ENCODE data around the gene AMH. TPM values are rescaled to one million over a fixed set of nuclear protein-coding genes. Genes with fewer than 3 reads are reported as not detected.

AMH gene
- total and polyA plus RNA-seq, 5 donors from 2014 or later: 3.5 TPM; not detected in 4

DNA sequence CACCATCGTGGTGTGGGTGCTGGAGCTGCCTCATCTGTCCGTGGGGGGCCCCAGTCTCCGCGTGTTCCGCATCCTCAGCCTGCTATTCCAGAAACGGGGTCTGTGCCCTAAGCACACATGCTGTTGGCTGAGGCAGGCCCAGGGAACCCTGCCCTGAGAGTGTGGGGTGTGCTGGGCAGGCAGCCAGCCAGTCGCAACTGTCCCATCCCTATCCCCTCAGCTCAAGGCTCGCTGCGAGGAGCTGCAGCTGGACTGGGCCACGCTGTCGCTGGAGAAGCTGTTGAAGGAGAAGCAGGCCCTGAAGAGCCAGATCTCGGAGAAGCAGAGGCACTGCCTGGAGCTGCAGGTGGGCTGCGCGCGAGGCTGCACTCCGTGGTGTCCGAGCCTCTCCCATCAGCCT lies 34.9 kb upstream of the AMH start:
- no peaks in the 10 kb centered on the region for H3K27me3 ChIP-seq (ENCODE audit: control insufficient read depth, insufficient read depth, low read length)
- H3K36me3 ChIP-seq (ENCODE audit: control insufficient read depth, insufficient read depth, low read length): peaks cover 26% of the 10 kb centered on the region
- ATAC-seq (ENCODE audit: low read depth in 2 of 2) (no peak), DNase-seq (no peak)
- no peak overlapping the region for H3K4me3 ChIP-seq (ENCODE audit: low read depth, low read length)
- no peak overlapping the region for H3K4me3 Mint-ChIP-seq
- H3K27ac Mint-ChIP-seq: no peak overlapping the region
- H3K9me3 Mint-ChIP-seq: no peaks in the 10 kb centered on the region
- no peak overlapping the region for H3K27ac ChIP-seq (ENCODE audit: insufficient read depth, low read length, poor library complexity, severe bottlenecking)
- peaks cover 10% of the 10 kb centered on the region for H3K36me3 Mint-ChIP-seq
- H3K4me1 ChIP-seq (ENCODE audit: control insufficient read depth, insufficient read depth, low read length, poor library complexity, severe bottlenecking): no peaks in the 10 kb centered on the region
- no peaks in the 10 kb centered on the region for H3K27me3 Mint-ChIP-seq
- H3K4me1 Mint-ChIP-seq: peaks cover 0 to 11% (median 2%) of the 10 kb centered on the region in 4 donors
- H3K9me3 ChIP-seq (ENCODE audit: control insufficient read depth in 2 of 2, low read length in 2 of 2): no peaks in the 10 kb centered on the region

DNA sequence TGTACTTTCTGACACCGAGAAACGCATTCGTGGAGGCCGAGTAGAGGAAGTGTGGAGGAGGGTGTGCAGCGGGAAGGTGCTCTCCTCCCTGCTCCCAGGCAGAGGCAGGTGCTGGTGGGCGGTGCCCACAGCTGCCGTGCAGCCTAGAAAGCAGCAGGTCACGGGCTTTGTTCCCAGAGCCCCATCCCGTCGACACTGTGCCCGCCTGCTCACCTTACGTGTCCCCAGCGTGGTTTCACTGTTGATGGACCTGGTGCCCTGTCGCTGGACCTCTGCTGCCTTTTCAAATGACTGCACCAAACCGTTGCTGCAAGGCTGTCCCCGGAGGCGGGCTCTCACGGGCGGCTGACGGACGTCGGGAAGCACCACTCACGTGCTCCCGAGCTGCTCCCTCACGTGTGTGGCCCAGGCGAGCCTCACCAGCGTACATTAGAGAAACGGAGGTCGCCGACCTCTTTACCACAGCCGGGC lies 33.8 kb upstream of the AMH start:
- Histone ChIP-seq H3K27me3 (ENCODE audit: control insufficient read depth, insufficient read depth, low read length) (no peaks in the 10 kb centered on the region), H3K27ac (ENCODE audit: insufficient read depth, low read length, poor library complexity, severe bottlenecking) (no peak overlapping the region), H3K36me3 (ENCODE audit: control insufficient read depth, insufficient read depth, low read length) (peaks cover 23% of the 10 kb centered on the region), H3K4me1 (ENCODE audit: control insufficient read depth, insufficient read depth, low read length, poor library complexity, severe bottlenecking) (no peaks in the 10 kb centered on the region), H3K9me3 (ENCODE audit: control insufficient read depth in 2 of 2, low read length in 2 of 2) (no peaks in the 10 kb centered on the region), H3K4me3 (ENCODE audit: low read depth, low read length) (no peak overlapping the region)
- Mint-ChIP-seq H3K27me3 (no peaks in the 10 kb centered on the region), H3K4me1 (peaks cover 0 to 11% (median 2%) of the 10 kb centered on the region in 4 donors), H3K4me3 (peak overlapping the region in 2 of 4 donors; percentile 25 to 60), H3K9me3 (no peaks in the 10 kb centered on the region), H3K36me3 (peaks cover 10% of the 10 kb centered on the region), H3K27ac (peak overlapping the region in 1 of 3 donors; percentile 31)
- peak in 2 of 3 donors; percentile 25 to 27 for DNase-seq
- peak in 1 of 2 donors; percentile 16 for ATAC-seq (ENCODE audit: low read depth in 2 of 2)

DNA sequence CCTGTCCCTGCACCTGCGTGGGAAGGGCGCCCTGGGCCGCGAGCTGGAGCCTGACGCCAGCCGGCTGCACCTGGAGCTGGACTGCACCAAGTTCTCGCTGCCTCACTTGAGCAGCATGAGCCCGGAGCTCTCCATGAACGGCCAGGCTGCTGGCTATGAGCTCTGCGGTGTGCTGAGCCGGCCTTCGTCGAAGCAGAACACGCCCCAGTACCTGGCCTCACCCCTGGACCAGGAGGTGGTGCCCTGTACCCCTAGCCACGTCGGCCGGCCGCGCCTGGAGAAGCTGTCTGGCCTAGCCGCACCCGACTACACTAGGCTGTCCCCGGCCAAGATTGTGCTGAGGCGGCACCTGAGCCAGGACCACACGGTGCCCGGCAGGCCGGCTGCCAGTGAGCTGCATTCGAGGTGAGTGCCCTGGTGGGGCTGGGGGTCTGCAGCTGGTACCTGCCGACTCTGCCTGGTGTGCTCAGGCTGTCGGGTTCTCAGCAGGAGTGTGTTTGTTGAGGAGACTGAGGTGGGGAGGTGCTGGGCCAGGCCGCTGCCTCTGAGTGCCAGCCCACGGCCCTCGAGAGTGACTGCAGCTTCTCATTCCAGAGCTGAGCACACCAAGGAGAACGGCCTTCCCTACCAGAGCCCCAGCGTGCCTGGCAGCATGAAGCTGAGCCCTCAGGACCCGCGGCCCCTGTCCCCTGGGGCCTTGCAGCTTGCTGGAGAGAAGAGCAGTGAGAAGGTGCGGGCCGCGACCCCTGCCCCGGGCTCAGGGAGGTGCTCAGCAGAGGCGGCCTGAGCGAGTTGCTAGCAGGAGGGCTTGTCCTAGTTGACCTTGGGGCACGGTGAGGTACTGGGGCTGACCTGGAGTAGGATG lies 32.5 kb upstream of the AMH start:
- Mint-ChIP-seq H3K27ac (no peak overlapping the region), H3K27me3 (no peaks in the 10 kb centered on the region), H3K4me3 (no peak overlapping the region), H3K36me3 (peaks cover 9% of the 10 kb centered on the region), H3K9me3 (no peaks in the 10 kb centered on the region), H3K4me1 (peaks cover 0 to 11% (median 2%) of the 10 kb centered on the region in 4 donors)
- ATAC-seq (ENCODE audit: low read depth in 2 of 2): no peak
- Histone ChIP-seq H3K36me3 (ENCODE audit: control insufficient read depth, insufficient read depth, low read length) (peaks cover 20% of the 10 kb centered on the region), H3K9me3 (ENCODE audit: control insufficient read depth in 2 of 2, low read length in 2 of 2) (no peaks in the 10 kb centered on the region), H3K27me3 (ENCODE audit: control insufficient read depth, insufficient read depth, low read length) (no peaks in the 10 kb centered on the region), H3K4me3 (ENCODE audit: low read depth, low read length) (no peak overlapping the region), H3K27ac (ENCODE audit: insufficient read depth, low read length, poor library complexity, severe bottlenecking) (no peak overlapping the region), H3K4me1 (ENCODE audit: control insufficient read depth, insufficient read depth, low read length, poor library complexity, severe bottlenecking) (no peaks in the 10 kb centered on the region)
- no peak for DNase-seq

DNA sequence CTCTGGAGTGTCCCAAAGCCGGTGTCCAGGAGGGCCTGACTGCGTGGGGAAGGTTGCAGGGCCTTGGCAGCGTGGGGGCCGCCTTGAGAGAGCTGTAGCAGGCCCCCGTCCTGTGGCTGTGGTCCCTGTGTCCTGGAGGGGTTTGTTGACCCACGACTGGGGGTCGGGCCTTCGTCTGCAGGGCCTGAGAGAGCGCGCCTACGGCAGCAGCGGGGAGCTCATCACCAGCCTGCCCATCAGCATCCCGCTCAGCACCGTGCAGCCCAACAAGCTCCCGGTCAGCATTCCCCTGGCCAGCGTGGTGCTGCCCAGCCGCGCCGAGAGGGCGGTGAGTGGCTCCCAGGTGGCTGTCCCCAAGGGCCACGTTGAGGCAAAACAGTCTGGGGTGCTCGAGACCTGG lies 31.5 kb upstream of the AMH start:
- Histone ChIP-seq H3K4me3 (ENCODE audit: low read depth, low read length) (no peak overlapping the region), H3K36me3 (ENCODE audit: control insufficient read depth, insufficient read depth, low read length) (peaks cover 16% of the 10 kb centered on the region), H3K9me3 (ENCODE audit: control insufficient read depth in 2 of 2, low read length in 2 of 2) (no peaks in the 10 kb centered on the region), H3K27ac (ENCODE audit: insufficient read depth, low read length, poor library complexity, severe bottlenecking) (no peak overlapping the region), H3K4me1 (ENCODE audit: control insufficient read depth, insufficient read depth, low read length, poor library complexity, severe bottlenecking) (no peaks in the 10 kb centered on the region), H3K27me3 (ENCODE audit: control insufficient read depth, insufficient read depth, low read length) (no peaks in the 10 kb centered on the region)
- DNase-seq (no peak), ATAC-seq (ENCODE audit: low read depth in 2 of 2) (no peak)
- no peaks in the 10 kb centered on the region for H3K9me3 Mint-ChIP-seq
- H3K4me3 Mint-ChIP-seq: no peak overlapping the region
- peaks cover 0 to 11% (median under 1%) of the 10 kb centered on the region in 4 donors for H3K4me1 Mint-ChIP-seq
- H3K27me3 Mint-ChIP-seq: no peaks in the 10 kb centered on the region
- no peak overlapping the region for H3K27ac Mint-ChIP-seq
- peaks cover 6% of the 10 kb centered on the region for H3K36me3 Mint-ChIP-seq

DNA sequence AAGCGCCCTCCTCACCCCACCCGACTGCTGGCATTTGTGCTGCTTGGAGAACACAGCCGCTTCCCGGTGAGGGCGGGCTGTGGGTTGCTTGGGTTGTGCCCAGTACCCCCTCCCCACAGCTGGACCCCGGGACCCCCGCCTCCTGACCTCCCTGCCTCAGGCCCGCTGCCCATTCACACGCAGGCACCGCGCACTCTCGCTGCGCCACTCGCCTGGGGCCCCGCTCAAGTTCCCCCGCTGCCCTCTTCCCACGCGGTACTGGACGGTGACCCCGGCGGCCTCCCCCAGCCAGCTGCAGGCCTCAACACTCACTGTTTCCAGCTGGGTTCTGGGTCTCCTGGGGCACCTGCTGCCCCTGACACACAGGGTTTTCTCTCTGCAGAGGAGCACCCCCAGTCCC lies 29.4 kb upstream of the AMH start:
- Histone ChIP-seq H3K4me3 (ENCODE audit: low read depth, low read length) (no peak overlapping the region), H3K9me3 (ENCODE audit: control insufficient read depth in 2 of 2, low read length in 2 of 2) (no peaks in the 10 kb centered on the region), H3K27ac (ENCODE audit: insufficient read depth, low read length, poor library complexity, severe bottlenecking) (no peak overlapping the region), H3K27me3 (ENCODE audit: control insufficient read depth, insufficient read depth, low read length) (no peaks in the 10 kb centered on the region), H3K4me1 (ENCODE audit: control insufficient read depth, insufficient read depth, low read length, poor library complexity, severe bottlenecking) (no peaks in the 10 kb centered on the region), H3K36me3 (ENCODE audit: control insufficient read depth, insufficient read depth, low read length) (peaks cover 16% of the 10 kb centered on the region)
- Mint-ChIP-seq H3K27me3 (no peaks in the 10 kb centered on the region), H3K4me1 (peaks cover 0 to 9% (median 0%) of the 10 kb centered on the region in 4 donors), H3K36me3 (peaks cover 9% of the 10 kb centered on the region), H3K9me3 (peaks cover 0 to 2% (median 0%) of the 10 kb centered on the region in 7 donors), H3K4me3 (no peak overlapping the region), H3K27ac (no peak overlapping the region)
- DNase-seq (no peak), ATAC-seq (ENCODE audit: low read depth in 2 of 2) (no peak)

DNA sequence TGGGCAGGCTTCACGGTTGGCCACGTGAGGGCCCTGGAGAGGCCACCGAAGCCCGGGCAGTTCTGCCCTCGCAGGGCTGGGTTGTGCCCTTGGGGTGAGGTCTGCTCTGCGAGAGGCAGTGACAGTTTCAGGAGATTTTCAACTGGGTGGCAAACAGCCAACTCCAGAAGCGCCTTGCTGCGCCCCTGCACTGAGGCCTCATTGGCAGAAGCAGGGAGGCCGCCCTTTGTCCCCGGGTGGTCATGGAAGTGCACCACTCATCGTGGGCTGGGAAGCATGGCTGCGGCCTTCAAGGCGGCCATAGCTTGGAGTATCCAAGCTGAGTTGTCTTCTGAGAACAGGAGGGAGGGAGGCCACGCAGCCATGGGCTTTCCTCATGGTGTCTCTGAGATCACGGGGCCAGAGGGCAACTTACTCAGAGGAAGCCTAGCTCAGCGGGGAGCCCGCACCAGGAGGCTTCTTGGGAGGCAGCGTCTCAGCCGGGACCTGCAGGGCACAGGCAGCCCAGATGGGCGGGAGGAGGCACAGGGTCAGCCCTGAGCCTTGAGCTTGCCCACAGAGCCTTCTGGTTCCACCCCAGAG lies 27.8 kb upstream of the AMH start:
- Histone ChIP-seq H3K9me3 (ENCODE audit: control insufficient read depth in 2 of 2, low read length in 2 of 2) (no peaks in the 10 kb centered on the region), H3K4me3 (ENCODE audit: low read depth, low read length) (no peak overlapping the region), H3K27ac (ENCODE audit: insufficient read depth, low read length, poor library complexity, severe bottlenecking) (no peak overlapping the region), H3K36me3 (ENCODE audit: control insufficient read depth, insufficient read depth, low read length) (peaks cover 16% of the 10 kb centered on the region), H3K27me3 (ENCODE audit: control insufficient read depth, insufficient read depth, low read length) (no peaks in the 10 kb centered on the region), H3K4me1 (ENCODE audit: control insufficient read depth, insufficient read depth, low read length, poor library complexity, severe bottlenecking) (no peaks in the 10 kb centered on the region)
- peaks cover 0 to 2% (median 0%) of the 10 kb centered on the region in 7 donors for H3K9me3 Mint-ChIP-seq
- no peak for ATAC-seq (ENCODE audit: low read depth in 2 of 2)
- H3K27me3 Mint-ChIP-seq: no peaks in the 10 kb centered on the region
- H3K4me1 Mint-ChIP-seq: no peaks in the 10 kb centered on the region
- peaks cover 10% of the 10 kb centered on the region for H3K36me3 Mint-ChIP-seq
- H3K27ac Mint-ChIP-seq: no peak overlapping the region
- DNase-seq: no peak
- no peak overlapping the region for H3K4me3 Mint-ChIP-seq

DNA sequence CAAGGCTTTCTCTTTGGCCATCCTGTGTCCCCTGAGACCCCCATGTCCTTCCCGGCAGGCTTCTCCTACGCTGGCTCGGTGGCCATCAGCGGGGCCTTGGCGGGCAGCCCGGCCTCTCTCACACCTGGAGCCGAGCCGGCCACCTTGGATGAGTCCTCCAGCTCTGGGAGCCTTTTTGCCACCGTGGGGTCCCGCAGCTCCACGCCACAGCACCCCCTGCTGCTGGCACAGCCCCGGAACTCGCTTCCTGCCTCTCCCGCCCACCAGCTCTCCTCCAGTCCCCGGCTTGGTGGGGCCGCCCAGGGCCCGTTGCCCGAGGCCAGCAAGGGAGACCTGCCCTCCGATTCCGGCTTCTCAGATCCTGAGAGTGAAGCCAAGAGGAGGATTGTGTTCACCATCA lies 27.2 kb upstream of the AMH start:
- Mint-ChIP-seq H3K4me3 (no peak overlapping the region), H3K36me3 (peaks cover 9% of the 10 kb centered on the region), H3K9me3 (peaks cover 0 to 2% (median 0%) of the 10 kb centered on the region in 7 donors), H3K4me1 (no peaks in the 10 kb centered on the region), H3K27ac (no peak overlapping the region), H3K27me3 (no peaks in the 10 kb centered on the region)
- Histone ChIP-seq H3K27me3 (ENCODE audit: control insufficient read depth, insufficient read depth, low read length) (no peaks in the 10 kb centered on the region), H3K27ac (ENCODE audit: insufficient read depth, low read length, poor library complexity, severe bottlenecking) (no peak overlapping the region), H3K9me3 (ENCODE audit: control insufficient read depth in 2 of 2, low read length in 2 of 2) (no peaks in the 10 kb centered on the region), H3K4me3 (ENCODE audit: low read depth, low read length) (no peak overlapping the region), H3K36me3 (ENCODE audit: control insufficient read depth, insufficient read depth, low read length) (peaks cover 16% of the 10 kb centered on the region), H3K4me1 (ENCODE audit: control insufficient read depth, insufficient read depth, low read length, poor library complexity, severe bottlenecking) (no peaks in the 10 kb centered on the region)
- ATAC-seq (ENCODE audit: low read depth in 2 of 2) (no peak), DNase-seq (no peak)
